HepG2 (cell line): Measurements from ENCODE around the gene TOP2A. TPM values are rescaled to one million over a fixed set of nuclear protein-coding genes. Genes with fewer than 3 reads are reported as not detected.

ENCODE experiments used
- BRCA1 ChIP-seq: sonication (generic); formaldehyde crosslinking; IDR thresholded peaks from 2 replicates; pipeline ENCODE4 v1.4.0; 2020; ENCODE audit warnings: missing genetic modification reagents
- CHD4 ChIP-seq: fragments of 200-600 bp; sonication (generic); IDR thresholded peaks from 2 replicates; pipeline ENCODE4 v1.7.0; 2017; ENCODE audit warnings: mild to moderate bottlenecking, low read length, borderline replicate concordance
- DNMT1 ChIP-seq: sonication (generic); formaldehyde crosslinking; IDR thresholded peaks from 2 replicates; pipeline ENCODE4 v1.5.1; 2020; ENCODE audit warnings: mild to moderate bottlenecking, missing genetic modification reagents
- FOXA3 ChIP-seq: IDR thresholded peaks from 2 replicates; pipeline ENCODE4 v1.6.1; 2016; ENCODE audit warnings: missing genetic modification reagents, missing compliant biosample characterization
- GMEB2 ChIP-seq: IDR thresholded peaks from 2 replicates; pipeline ENCODE4 v1.6.1; 2016; ENCODE audit warnings: missing biosample characterization, missing genetic modification reagents, low read depth
- HHEX ChIP-seq: IDR thresholded peaks from 2 replicates; pipeline ENCODE4 v1.6.1; 2016; ENCODE audit warnings: control low read depth
- JARID2 ChIP-seq: sonication (generic); formaldehyde crosslinking; IDR thresholded peaks from 2 replicates; pipeline ENCODE4 v1.8.1; 2023; ENCODE audit warnings: missing genetic modification reagents, inconsistent platforms; ENCODE audit not compliant: insufficient replicate concordance
- NCOA2 ChIP-seq: sonication (generic); formaldehyde crosslinking; IDR thresholded peaks from 2 replicates; pipeline ENCODE4 v1.8.0; 2022; ENCODE audit warnings: inconsistent platforms
- RAD21 ChIP-seq: fragments of 450-650 bp; formaldehyde crosslinking; IDR thresholded peaks from 2 replicates; pipeline ENCODE4 v1.5.0; 2020; ENCODE audit warnings: mild to moderate bottlenecking
- SAFB2 ChIP-seq: sonication (generic); formaldehyde crosslinking; IDR thresholded peaks from 2 replicates; pipeline ENCODE4 v1.5.1; 2020; ENCODE audit warnings: missing genetic modification reagents, low read depth, mild to moderate bottlenecking, borderline replicate concordance
- SKIL ChIP-seq: sonication (generic); formaldehyde crosslinking; IDR thresholded peaks from 2 replicates; pipeline ENCODE4 v1.8.0; 2022; ENCODE audit warnings: missing genetic modification reagents, mild to moderate bottlenecking, moderate library complexity, borderline replicate concordance
- TCF12 ChIP-seq, 2 experiments: fragments of 450-650 bp in 1 of 2; sonication (generic) in 1 of 2; formaldehyde crosslinking in 1 of 2; IDR thresholded peaks; 2 replicates each; pipeline versions ENCODE4 v1.6.1 to v1.8.0; 2017 to 2022; ENCODE audit warnings: antibody characterized with exemption in 1 of 2, mild to moderate bottlenecking in 1 of 2, missing genetic modification reagents in 1 of 2, moderate library complexity in 1 of 2
- ZNF558 ChIP-seq: sonication (generic); formaldehyde crosslinking; IDR thresholded peaks from 2 replicates; pipeline ENCODE4 v1.9.0; 2022; ENCODE audit warnings: mild to moderate bottlenecking, missing genetic modification reagents, borderline replicate concordance
- ZNF687 ChIP-seq: sonication (generic); formaldehyde crosslinking; IDR thresholded peaks from 2 replicates; pipeline ENCODE4 v1.5.1; 2020; ENCODE audit warnings: mild to moderate bottlenecking, missing genetic modification reagents, moderate library complexity
- ZSCAN5A ChIP-seq: sonication (generic); formaldehyde crosslinking; IDR thresholded peaks from 2 replicates; pipeline ENCODE4 v1.8.0; 2022; ENCODE audit warnings: mild to moderate bottlenecking, missing genetic modification reagents, borderline replicate concordance
- polyA plus RNA-seq, 8 experiments: library from polyadenylated mRNA; depleted of rRNA in 3 of 8; stranded (reverse) in 7 of 8; unstranded in 1 of 8; fragments of >200 nt; fragmentation: Illumina TruSeq in 4 of 8; extraction: Trizol in 4 of 8; gene quantifications; 2 replicates each; pipeline versions ENCODE4 v1.2.1 to v1.2.3, GENCODE V29; 2011 to 2016; ENCODE audit warnings: low read depth in 4 of 8, missing spikeins in 1 of 8, mixed read lengths in 1 of 8; ENCODE audit not compliant: insufficient read depth in 1 of 8
- total RNA-seq, 5 experiments: library from RNA; depleted of rRNA; stranded (reverse); fragments of >200 nt; fragmentation: Illumina TruSeq; extraction: Trizol; gene quantifications; 2 replicates each; pipeline ENCODE4 v1.2.3, GENCODE V29; 2016; ENCODE audit warnings: low read depth in 1 of 5

TOP2A gene
- total and polyA plus RNA-seq, 2 of the 13 experiments (the other 11 are each of a cell fraction or from before 2014, with no cell fraction given), result 108 to 327 TPM

- no peak for TF ChIP-seq GMEB2 (CRISPR knock-in tag)
- TF ChIP-seq JARID2, result no peak
- no peak; the same call in 1 of the 2 replicates for TF ChIP-seq RAD21
- no peak; the same call in 1 of the 2 replicates for TF ChIP-seq NCOA2 (CRISPR knock-in tag)
- peak; percentile 88; the same call in 1 of the 2 replicates for TF ChIP-seq ZSCAN5A
- no peak; the same call in 1 of the 2 replicates for TF ChIP-seq ZNF558
- TF ChIP-seq ZNF687, result peak; percentile 83
- no peak for TF ChIP-seq TCF12 (IDR thresholded peaks at IDR 0.05)
- TF ChIP-seq TCF12 (CRISPR knock-in tag; IDR thresholded peaks at IDR 0.05), result no peak
- no peak for TF ChIP-seq HHEX (CRISPR knock-in tag)
- TF ChIP-seq SKIL, result 0 out of 2 replicates have a peak, but pooled peaks have one; percentile 40
- 0 out of 2 replicates have a peak, but pooled peaks have one; percentile 76 for TF ChIP-seq DNMT1 (CRISPR knock-in tag)
- no peak; the same call in 1 of the 2 replicates for TF ChIP-seq FOXA3
- no peak for TF ChIP-seq BRCA1 (CRISPR knock-in tag)
- TF ChIP-seq CHD4, result no peak; the same call in 1 of the 2 replicates
- TF ChIP-seq SAFB2 (CRISPR knock-in tag), result peak; percentile 40; the same call in 1 of the 2 replicates
These were observed at the start of gene TOP2A (continued) for GRCh38 chr17:40417609-40418427.
